GM18526 (cell line): Measurements from ENCODE around the gene AGBL1.

ENCODE experiments used
- POLR2A ChIP-seq: IDR thresholded peaks from 3 replicates; pipeline ENCODE4 v1.6.1; 2011; ENCODE audit not compliant: insufficient read length; ENCODE audit errors: extremely low read depth

AGBL1 gene

DNA sequence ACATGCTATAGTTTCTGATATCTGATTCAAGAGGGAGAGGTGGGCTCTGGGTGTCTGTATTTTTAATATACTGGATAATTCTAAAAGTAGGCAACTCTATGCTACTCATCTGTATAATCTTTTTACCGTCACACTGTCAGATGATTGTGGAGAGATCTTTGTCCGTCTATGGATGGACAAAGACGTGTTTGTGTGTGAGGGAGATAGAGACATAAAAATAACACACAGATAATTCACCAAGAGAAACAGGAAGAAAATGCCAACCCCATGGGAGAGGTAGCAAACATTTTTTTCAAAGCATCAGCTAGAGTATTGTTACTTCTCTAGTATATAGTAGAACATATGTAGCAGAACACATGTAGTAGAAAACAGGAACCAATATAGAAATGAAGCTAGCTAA lies 346.1 kb downstream of the AGBL1 start:
- no peak for TF ChIP-seq POLR2A

DNA sequence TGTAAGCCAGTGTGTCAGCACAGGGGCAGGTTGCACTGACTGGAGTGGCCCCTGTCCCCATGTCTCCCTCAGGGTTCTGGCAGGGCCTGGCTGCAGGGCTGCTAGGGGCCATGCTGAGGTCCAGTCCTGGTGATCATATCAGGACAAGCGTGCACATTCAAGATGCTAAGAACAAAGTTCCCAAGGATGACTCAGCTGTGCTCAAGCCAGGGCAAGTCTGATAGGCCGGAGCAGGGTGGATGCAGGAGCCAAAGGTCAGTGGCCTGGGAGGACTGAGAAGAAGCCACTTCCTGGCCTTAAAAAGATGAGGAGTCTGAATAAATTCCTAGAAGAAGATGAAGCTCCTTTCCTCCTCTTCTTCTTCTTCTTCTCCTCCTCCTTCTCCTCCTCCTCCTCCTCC lies 353.2 kb downstream of the AGBL1 start:
- TF ChIP-seq POLR2A: no peak

DNA sequence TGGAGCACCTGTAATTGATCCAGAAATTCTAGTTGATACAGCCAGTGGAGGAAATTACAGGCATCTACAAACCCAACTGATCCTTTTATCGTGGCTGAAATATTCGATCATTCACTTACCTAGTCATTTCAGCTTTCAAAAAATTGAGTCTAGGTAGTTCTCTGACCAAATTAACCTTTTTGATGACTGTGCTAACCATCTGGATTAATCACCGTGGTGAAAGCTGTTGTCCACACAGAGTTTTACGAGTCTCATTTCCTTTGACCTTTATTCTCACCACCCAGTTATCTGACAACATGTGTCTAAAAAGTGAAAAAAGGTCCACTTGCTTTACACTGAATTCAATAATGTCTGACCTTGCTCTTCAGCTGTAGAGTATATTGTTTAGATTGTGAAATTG lies 354.3 kb downstream of the AGBL1 start:
- TF ChIP-seq POLR2A: no peak

GRCh38 chr15:86439614-86440013 lies 359.9 kb downstream of the AGBL1 start:
- TF ChIP-seq POLR2A: no peak

- no peak for TF ChIP-seq POLR2A
Observed at GRCh38 chr15:86444527-86444926, 364.9 kb downstream of the AGBL1 start.

DNA sequence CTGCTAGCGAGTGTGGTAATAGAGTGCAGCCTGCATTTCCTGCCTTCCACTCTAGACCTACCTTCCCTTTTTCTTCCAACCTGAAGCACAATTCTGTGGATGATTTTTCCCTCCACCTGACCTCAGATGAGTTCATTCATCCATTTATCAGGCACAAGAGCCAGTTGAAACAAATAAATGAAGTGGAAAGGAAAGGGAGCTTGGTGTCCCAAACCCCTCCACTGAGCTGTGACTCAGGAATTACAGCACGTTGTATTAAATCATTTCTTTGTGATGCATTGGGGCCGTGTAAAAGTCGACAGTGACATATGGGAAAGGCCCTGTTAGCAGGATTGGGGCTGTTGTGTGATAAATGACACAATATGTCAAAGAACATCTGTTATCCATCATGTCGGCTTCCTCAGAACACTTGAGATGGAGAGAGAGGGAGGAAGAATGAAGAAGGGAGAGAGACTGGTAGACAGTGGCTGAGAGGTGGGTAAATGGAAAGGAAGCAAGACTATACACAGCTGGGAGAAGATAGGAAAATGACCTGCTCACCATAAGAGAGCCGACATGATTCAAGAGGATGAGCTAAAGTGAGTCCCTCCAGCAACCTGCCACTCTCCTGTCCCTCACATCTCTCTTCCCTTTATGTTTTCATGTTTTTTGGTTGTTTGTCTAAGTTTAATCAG lies 366.0 kb downstream of the AGBL1 start:
- TF ChIP-seq POLR2A: no peak

DNA sequence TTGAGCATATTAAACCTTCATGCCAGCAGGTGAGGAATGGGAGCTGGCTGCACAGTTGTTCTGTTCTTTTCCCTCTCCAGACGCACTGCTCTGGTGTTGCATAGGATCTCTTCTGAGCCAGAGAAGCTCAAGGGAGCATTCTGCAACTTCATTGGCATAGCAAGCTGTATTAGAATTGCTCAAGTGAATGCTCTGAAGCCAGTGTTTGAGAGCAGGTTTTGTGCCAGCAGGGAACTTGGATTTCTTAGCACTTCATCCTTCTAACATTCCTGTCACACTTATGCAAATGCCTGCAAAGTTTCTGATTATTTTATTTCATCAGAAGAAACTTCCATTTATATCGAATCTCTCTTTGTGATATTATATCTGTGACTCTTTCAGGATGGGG lies 366.6 kb downstream of the AGBL1 start:
- TF ChIP-seq POLR2A: no peak

DNA sequence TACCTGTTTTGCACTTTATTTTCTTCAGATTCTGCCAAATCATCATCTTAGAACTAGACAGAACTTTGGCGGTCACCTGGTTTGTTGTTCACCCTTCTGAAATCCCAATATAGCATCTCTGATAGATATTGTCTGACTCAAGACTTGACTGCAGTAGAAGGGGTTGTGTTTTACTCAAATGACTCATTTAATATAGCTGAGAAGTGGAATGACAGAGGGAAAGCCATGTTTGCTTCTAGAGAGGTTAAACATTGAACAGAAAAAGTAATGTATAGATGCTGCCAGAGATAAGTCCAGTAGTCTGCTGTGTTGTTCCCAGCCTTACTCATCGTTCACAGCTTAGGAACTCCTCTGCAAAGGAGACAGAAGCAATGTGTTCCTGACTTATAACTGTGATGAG lies 402.0 kb downstream of the AGBL1 start:
- no peak for TF ChIP-seq POLR2A

- TF ChIP-seq POLR2A: no peak
Observed at GRCh38 chr15:86483936-86484335, 404.3 kb downstream of the AGBL1 start.

GRCh38 chr15:86488046-86488445 lies 408.4 kb downstream of the AGBL1 start:
- TF ChIP-seq POLR2A: no peak

DNA sequence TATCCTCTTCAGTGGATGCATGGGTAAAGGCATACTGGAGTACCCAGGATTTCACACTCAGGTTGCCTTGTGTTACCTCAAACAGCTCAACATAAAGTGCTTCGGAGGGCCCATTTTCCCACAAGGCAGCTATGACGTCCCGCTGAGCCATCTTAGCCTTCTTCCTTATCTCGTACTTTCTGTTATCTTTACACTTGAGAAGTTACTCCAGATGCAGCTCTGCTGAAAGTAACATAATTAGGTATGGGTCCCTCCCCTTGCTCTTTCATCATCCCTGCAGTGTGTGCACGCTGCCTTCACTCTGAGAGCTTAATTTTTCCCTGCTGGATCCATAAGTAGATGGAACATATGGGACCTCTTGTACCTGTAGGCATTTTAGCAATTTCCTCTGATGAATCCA lies 410.3 kb downstream of the AGBL1 start:
- TF ChIP-seq POLR2A: no peak

DNA sequence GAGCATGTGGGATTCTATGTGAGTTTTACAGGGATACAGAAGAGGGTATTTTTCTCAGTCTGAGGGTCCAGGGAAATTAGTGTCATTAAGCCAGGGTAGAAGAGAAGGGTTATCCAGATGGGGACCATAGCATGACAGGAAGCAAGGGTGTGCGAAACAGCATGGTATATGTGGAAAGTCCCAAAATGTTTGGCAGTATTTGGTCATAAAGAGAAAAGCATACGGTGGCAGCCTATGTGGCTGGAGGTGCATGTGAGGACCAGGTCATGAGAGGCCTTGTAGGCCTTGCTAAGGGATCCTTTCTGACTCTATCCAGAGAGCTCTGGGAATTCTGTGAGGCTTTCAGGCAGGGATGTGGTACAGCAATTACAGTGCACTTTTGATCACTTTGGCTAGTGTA lies 411.4 kb downstream of the AGBL1 start:
- TF ChIP-seq POLR2A: no peak

GRCh38 chr15:86493884-86494283 lies 414.2 kb downstream of the AGBL1 start:
- no peak for TF ChIP-seq POLR2A

GRCh38 chr15:86494475-86494874 lies 414.8 kb downstream of the AGBL1 start:
- no peak for TF ChIP-seq POLR2A

DNA sequence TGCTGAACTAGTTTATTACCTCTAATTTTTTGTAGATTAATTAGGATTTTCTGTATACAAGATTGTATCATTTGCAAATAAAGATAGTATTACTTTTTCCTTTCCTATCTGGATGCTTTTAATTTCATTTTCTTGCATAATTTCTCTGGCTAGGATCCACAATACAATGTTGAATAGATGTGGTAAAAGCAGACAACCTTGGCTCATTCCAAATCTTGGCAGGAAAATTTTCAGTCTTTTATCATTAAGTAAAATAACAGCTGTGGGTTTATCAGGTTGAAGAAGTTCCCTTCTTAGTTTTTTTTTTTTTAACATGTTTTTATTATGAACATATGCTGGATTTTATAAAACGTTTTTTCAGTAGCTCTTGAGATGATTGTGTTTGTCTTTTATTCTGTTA lies 422.6 kb downstream of the AGBL1 start:
- TF ChIP-seq POLR2A: no peak

DNA sequence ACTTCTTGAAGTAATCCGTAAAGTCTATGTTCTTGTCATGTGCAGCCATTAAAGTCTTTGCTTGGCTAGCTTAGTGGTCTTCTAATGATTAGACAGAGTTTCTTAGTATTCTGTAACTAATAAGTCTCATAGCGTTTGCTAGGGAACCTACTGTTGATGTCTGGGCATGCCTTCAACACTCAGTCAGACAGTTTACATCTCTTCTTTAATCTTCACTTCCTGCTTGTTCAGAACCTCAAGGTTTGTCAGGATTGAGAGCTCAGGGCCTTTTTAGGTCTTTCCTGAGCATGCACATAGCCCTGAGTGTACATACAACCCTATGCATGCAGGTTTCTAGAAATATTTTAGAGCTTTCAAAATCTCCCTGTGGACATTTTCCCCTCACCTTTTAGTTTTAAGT lies 426.3 kb downstream of the AGBL1 start:
- no peak for TF ChIP-seq POLR2A

DNA sequence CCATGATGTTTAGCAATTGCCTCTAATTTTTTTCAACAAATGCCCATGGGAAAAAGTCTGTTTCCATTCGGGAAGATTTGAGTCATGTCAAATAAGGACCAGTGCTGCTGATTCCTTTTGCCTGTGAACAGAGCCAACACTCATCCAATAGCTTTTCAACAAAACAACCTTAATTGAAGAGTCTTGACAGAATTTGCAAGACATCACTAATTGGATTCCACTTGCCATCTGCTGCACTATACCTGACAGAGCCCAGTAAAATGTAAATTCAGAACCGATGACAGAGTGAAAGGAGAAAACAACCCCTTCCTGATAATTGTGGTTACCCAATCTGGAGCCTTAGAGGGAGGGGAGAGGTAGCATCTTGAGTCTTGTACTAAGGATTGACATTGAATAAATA lies 426.7 kb downstream of the AGBL1 start:
- no peak for TF ChIP-seq POLR2A
